ENCODE measurements around the gene RAP1B. TPM values are rescaled to one million over a fixed set of nuclear protein-coding genes. Genes with fewer than 3 reads are reported as not detected.

RAP1B gene
- total RNA-seq, 1 donor from 2014 or later: 182 TPM

GRCh38 chr12:68572661-68573060 lies 38.0 kb upstream of the RAP1B start:
- Mint-ChIP-seq H3K9me3 (ENCODE audit: unreplicated experiment) (no peaks in the 10 kb centered on the region), H3K36me3 (ENCODE audit: unreplicated experiment) (no peaks in the 10 kb centered on the region), H3K27ac (ENCODE audit: unreplicated experiment) (no peak overlapping the region), H3K4me3 (ENCODE audit: unreplicated experiment) (no peak overlapping the region), H3K4me1 (ENCODE audit: unreplicated experiment) (no peaks in the 10 kb centered on the region), H3K27me3 (ENCODE audit: unreplicated experiment) (no peaks in the 10 kb centered on the region)
- no peak for TF ChIP-seq CTCF (IDR thresholded peaks at IDR 0.05)
- no peak for DNase-seq (ENCODE audit: extremely low spot score, unreplicated experiment)

- H3K9me3 Mint-ChIP-seq (ENCODE audit: unreplicated experiment): no peaks in the 10 kb centered on the region
- no peaks in the 10 kb centered on the region for H3K4me1 Mint-ChIP-seq (ENCODE audit: unreplicated experiment)
- H3K27ac Mint-ChIP-seq (ENCODE audit: unreplicated experiment): no peak overlapping the region
- no peak overlapping the region for H3K4me3 Mint-ChIP-seq (ENCODE audit: unreplicated experiment)
- H3K36me3 Mint-ChIP-seq (ENCODE audit: unreplicated experiment): no peaks in the 10 kb centered on the region
- no peak for TF ChIP-seq CTCF (IDR thresholded peaks at IDR 0.05)
- DNase-seq (ENCODE audit: extremely low spot score, unreplicated experiment): no peak
- H3K27me3 Mint-ChIP-seq (ENCODE audit: unreplicated experiment): no peaks in the 10 kb centered on the region
Observed at GRCh38 chr12:68573406-68573805, 37.3 kb upstream of the RAP1B start.

- no peaks in the 10 kb centered on the region for H3K36me3 Mint-ChIP-seq (ENCODE audit: unreplicated experiment)
- no peak overlapping the region for H3K4me3 Mint-ChIP-seq (ENCODE audit: unreplicated experiment)
- no peak for DNase-seq (ENCODE audit: extremely low spot score, unreplicated experiment)
- H3K27ac Mint-ChIP-seq (ENCODE audit: unreplicated experiment): no peak overlapping the region
- no peaks in the 10 kb centered on the region for H3K27me3 Mint-ChIP-seq (ENCODE audit: unreplicated experiment)
- TF ChIP-seq CTCF (IDR thresholded peaks at IDR 0.05): no peak
- H3K9me3 Mint-ChIP-seq (ENCODE audit: unreplicated experiment): no peaks in the 10 kb centered on the region
- H3K4me1 Mint-ChIP-seq (ENCODE audit: unreplicated experiment): no peaks in the 10 kb centered on the region
Observed at GRCh38 chr12:68577949-68578348, 32.8 kb upstream of the RAP1B start.

- DNase-seq (ENCODE audit: extremely low spot score, unreplicated experiment): no peak
- TF ChIP-seq CTCF (IDR thresholded peaks at IDR 0.05): no peak
- Mint-ChIP-seq H3K27me3 (ENCODE audit: unreplicated experiment) (no peaks in the 10 kb centered on the region), H3K27ac (ENCODE audit: unreplicated experiment) (no peak overlapping the region), H3K9me3 (ENCODE audit: unreplicated experiment) (no peaks in the 10 kb centered on the region), H3K4me3 (ENCODE audit: unreplicated experiment) (no peak overlapping the region), H3K36me3 (ENCODE audit: unreplicated experiment) (no peaks in the 10 kb centered on the region), H3K4me1 (ENCODE audit: unreplicated experiment) (no peaks in the 10 kb centered on the region)
Observed at GRCh38 chr12:68578765-68579164, 31.9 kb upstream of the RAP1B start.

DNA sequence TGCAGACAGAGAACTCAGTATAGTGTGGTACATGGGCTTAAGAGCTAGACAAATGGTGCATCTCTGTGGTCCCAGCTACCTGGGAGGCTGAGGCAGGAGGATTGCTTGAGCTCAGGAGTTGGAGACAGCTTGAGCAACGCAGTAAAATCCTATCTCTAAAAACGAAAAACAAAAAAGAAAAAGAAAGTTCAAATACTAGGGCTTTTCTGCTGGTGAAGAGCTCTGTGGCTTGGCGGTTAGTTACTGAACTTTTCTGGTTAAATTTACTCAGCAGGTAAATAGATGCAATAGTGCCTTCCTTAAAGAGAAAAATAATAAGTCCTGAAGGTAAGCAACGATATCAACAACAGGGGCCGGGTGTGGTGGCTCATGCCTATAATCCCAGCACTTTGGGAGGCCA lies 31.4 kb upstream of the RAP1B start:
- H3K9me3 Mint-ChIP-seq (ENCODE audit: unreplicated experiment): no peaks in the 10 kb centered on the region
- H3K27me3 Mint-ChIP-seq (ENCODE audit: unreplicated experiment): no peaks in the 10 kb centered on the region
- H3K36me3 Mint-ChIP-seq (ENCODE audit: unreplicated experiment): no peaks in the 10 kb centered on the region
- no peak for DNase-seq (ENCODE audit: extremely low spot score, unreplicated experiment)
- H3K4me1 Mint-ChIP-seq (ENCODE audit: unreplicated experiment): no peaks in the 10 kb centered on the region
- no peak overlapping the region for H3K27ac Mint-ChIP-seq (ENCODE audit: unreplicated experiment)
- H3K4me3 Mint-ChIP-seq (ENCODE audit: unreplicated experiment): no peak overlapping the region
- no peak for TF ChIP-seq CTCF (IDR thresholded peaks at IDR 0.05)
